GM23248 (cell line): ENCODE data around the gene SLC26A8. TPM values are rescaled to one million over a fixed set of nuclear protein-coding genes. Genes with fewer than 3 reads are reported as not detected.

Experiments
- DNase-seq: peaks from one replicate; pipeline ENCODE4 v3.0.0-alpha.2; 2015
- H2AFZ ChIP-seq: fragments of 200-600 bp; sonication (generic); 2 replicates; pipeline ENCODE4 v1.6.1; 2016; ENCODE audit warnings: antibody characterized with exemption
- H3F3A ChIP-seq: fragments of 200-600 bp; sonication (generic); 2 replicates; pipeline ENCODE4 v1.6.1; 2016; ENCODE audit warnings: mild to moderate bottlenecking, antibody characterized with exemption, mixed run types; ENCODE audit not compliant: insufficient read depth
- H3K27ac ChIP-seq: fragments of 200-600 bp; sonication (generic); 2 replicates; pipeline ENCODE4 v1.5.1; 2016; ENCODE audit warnings: mild to moderate bottlenecking
- H3K27me3 ChIP-seq: fragments of 200-600 bp; sonication (generic); replicated peaks from 2 replicates; pipeline ENCODE4 v1.6.1; 2016; ENCODE audit warnings: mild to moderate bottlenecking; ENCODE audit not compliant: insufficient read depth
- H3K36me3 ChIP-seq: fragments of 200-600 bp; sonication (generic); 2 replicates; pipeline ENCODE4 v1.6.1; 2016; ENCODE audit warnings: low read depth, mild to moderate bottlenecking
- H3K4me1 ChIP-seq: fragments of 200-600 bp; sonication (generic); 2 replicates; pipeline ENCODE4 v1.6.1; 2016; ENCODE audit warnings: mild to moderate bottlenecking; ENCODE audit not compliant: insufficient read depth
- H3K4me2 ChIP-seq: fragments of 200-600 bp; sonication (generic); one replicate; pipeline ENCODE4 v1.6.1; 2016; ENCODE audit warnings: mild to moderate bottlenecking; ENCODE audit not compliant: unreplicated experiment
- H3K4me3 ChIP-seq: fragments of 200-600 bp; sonication (generic); 2 replicates; pipeline ENCODE4 v1.5.1; 2016; ENCODE audit warnings: mild to moderate bottlenecking
- H3K79me2 ChIP-seq: fragments of 200-600 bp; sonication (generic); 2 replicates; pipeline ENCODE4 v1.6.1; 2016; ENCODE audit warnings: mild to moderate bottlenecking; ENCODE audit not compliant: insufficient read depth
- H3K9ac ChIP-seq: fragments of 200-600 bp; sonication (generic); 2 replicates; pipeline ENCODE4 v1.6.1; 2016; ENCODE audit warnings: mild to moderate bottlenecking
- H3K9me2 ChIP-seq: fragments of 200-600 bp; sonication (generic); 2 replicates; pipeline ENCODE4 v1.6.1; 2016; ENCODE audit warnings: mixed run types, mild to moderate bottlenecking, moderate library complexity; ENCODE audit not compliant: insufficient read depth
- H3K9me3 ChIP-seq: fragments of 200-600 bp; sonication (generic); one replicate; pipeline ENCODE4 v1.6.1; 2017; ENCODE audit warnings: low read depth
- H4K20me1 ChIP-seq: fragments of 200-600 bp; sonication (generic); 2 replicates; pipeline ENCODE4 v1.6.0; 2016; ENCODE audit not compliant: insufficient read depth
- EZH2 ChIP-seq: fragments of 200-600 bp; sonication (generic); IDR thresholded peaks from 2 replicates; pipeline ENCODE4 v1.6.1; 2018; ENCODE audit warnings: antibody characterized with exemption, mild to moderate bottlenecking; ENCODE audit not compliant: insufficient read depth, poor library complexity, severe bottlenecking
- EZH2phosphoT487 ChIP-seq: fragments of 200-600 bp; sonication (generic); IDR thresholded peaks from 2 replicates; pipeline ENCODE4 v1.6.1; 2018; ENCODE audit warnings: antibody characterized with exemption, moderate library complexity, mild to moderate bottlenecking, low read depth; ENCODE audit not compliant: insufficient read depth
- WGBS, 2 experiments: methylation state at CpG; one replicate each; pipeline ENCODE4 v1.1.6; 2015 to 2017; ENCODE audit warnings: low lambda C conversion rate in 2 of 2, low coverage in 1 of 2; ENCODE audit errors: missing lambda C conversion rate in 2 of 2; 5-methylcytosine and 5-hydroxymethylcytosine counted together
- in situ Hi-C: fragments of 300-500 bp; cut with MboI; formaldehyde crosslinking; loops from 2 replicates; pipeline ENCODE4 v1.15.0; 2020
- polyA plus RNA-seq: library from polyadenylated mRNA; unstranded; fragments of >200 nt; fragmentation: Nextera tagmentation; extraction: Ambion mirVana; gene quantifications from 2 replicates; pipeline ENCODE4 v1.2.1, GENCODE V29; 2016
- total RNA-seq: library from RNA; depleted of rRNA; stranded (reverse); fragments of >200 nt; shearing (Covaris generic); gene quantifications from 2 replicates; pipeline ENCODE4 v1.2.3, GENCODE V29; 2014

The SLC26A8 gene
- total and polyA plus RNA-seq, 2 experiments from 2014 or later = not detected

DNA sequence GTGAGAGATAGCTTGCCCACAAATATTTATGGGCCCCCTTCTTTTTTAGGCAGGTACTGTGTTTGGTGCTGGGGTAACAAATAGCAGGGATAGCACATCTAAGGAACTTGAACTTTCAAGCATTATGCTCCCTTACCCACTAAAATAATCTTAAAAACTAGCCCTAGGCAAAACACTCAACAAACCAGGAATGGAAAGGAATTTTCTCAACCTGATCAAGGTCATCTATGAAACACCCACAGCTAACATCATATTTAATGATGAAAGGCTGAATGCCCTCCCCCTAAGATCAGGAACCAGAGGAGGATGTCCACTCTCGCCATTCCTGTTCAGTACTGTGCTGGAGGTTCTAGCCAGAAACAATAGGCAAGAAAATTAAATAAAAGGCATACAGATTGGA lies 94.8 kb downstream of the SLC26A8 start:
- Histone ChIP-seq H4K20me1 (no peaks in the 10 kb centered on the region), H3K4me3 (no peak overlapping the region), H2AFZ (no peak overlapping the region), H3K9me3 (no peaks in the 10 kb centered on the region), H3K27ac (no peak overlapping the region), H3K79me2 (no peaks in the 10 kb centered on the region), H3K9me2 (no peaks in the 10 kb centered on the region), H3K27me3 (no peaks in the 10 kb centered on the region; the same call in 1 of the 2 replicates), H3F3A (no peaks in the 10 kb centered on the region), H3K9ac (no peak overlapping the region), H3K4me2 (no peak overlapping the region), H3K36me3 (no peaks in the 10 kb centered on the region), H3K4me1 (no peaks in the 10 kb centered on the region)
- DNase-seq = no peak
- no peak for TF ChIP-seq EZH2phosphoT487
- in situ Hi-C loops = no loop called here
- 97 to 100% methylated on average over 1 of the region's 1 CpG for WGBS, 2 experiments

DNA sequence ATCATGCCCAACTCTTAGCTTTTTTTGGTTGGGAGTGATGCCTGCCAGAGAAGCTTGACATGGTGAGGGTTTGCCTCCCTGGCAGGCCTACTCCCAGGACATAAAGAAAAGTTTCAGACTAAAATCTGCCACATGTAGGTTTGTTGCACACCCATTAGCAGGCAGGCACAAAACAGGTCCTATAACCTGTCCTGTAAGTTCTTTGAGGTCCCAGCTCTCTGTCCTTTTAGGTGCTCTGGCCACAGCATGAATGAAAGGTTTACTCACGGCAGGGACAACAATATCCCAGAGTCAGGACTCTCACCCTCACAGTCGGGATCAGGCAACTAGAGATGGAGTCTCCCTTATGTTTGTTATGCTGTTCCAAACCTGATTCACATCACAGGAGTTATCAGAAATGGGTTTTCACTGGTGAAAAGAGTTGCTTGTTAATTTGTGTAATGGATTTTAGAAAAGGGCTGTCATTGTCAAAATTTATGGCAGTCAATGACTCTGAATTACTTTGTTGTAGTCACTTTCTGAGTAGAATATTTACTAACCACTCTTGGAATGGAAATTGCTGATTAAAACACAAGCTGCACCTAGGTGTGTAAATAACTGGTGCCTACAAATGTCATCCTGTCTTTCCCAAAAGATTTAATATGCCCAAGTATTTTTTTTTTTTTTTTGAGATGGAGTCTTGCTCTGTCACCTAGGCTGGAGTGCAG lies 97.8 kb downstream of the SLC26A8 start:
- H3K27me3 ChIP-seq = no peaks in the 10 kb centered on the region
- no peaks in the 10 kb centered on the region for H3F3A ChIP-seq
- no peaks in the 10 kb centered on the region for H3K9me2 ChIP-seq
- 68 to 71% methylated on average over 2 of the region's 2 CpGs for WGBS, 2 experiments
- no peaks in the 10 kb centered on the region for H3K4me1 ChIP-seq
- no peaks in the 10 kb centered on the region for H3K36me3 ChIP-seq
- H3K27ac ChIP-seq = no peak overlapping the region
- H3K4me3 ChIP-seq = no peak overlapping the region
- no peaks in the 10 kb centered on the region for H3K9me3 ChIP-seq
- in situ Hi-C loops = no loop called here
- DNase-seq = no peak
- no peak overlapping the region for H3K4me2 ChIP-seq
- H3K79me2 ChIP-seq = no peaks in the 10 kb centered on the region
- H4K20me1 ChIP-seq = no peaks in the 10 kb centered on the region
- TF ChIP-seq EZH2phosphoT487 (no peak), EZH2 (no peak)
- H3K9ac ChIP-seq = no peak overlapping the region
- H2AFZ ChIP-seq = no peak overlapping the region

DNA sequence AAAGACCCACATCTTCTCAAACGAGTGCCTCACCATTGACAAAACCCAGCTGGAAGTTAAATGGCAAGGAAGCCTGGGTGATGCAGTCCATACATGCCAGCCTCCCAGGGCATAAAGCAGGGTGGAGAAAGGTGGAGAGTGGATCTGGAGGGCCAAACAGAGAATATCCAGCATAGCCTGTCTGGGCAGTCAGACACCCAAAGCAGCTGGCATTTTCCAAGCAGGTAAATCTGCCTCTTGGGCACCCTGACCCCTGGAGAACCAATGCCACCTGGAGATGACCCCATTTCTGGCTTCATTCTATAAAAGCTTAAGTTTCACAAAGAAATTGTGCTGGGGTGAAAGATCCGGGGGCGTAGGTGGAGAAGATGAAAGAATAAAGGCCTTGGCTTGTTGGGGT lies 98.5 kb downstream of the SLC26A8 start:
- in situ Hi-C loops = no loop called here
- Histone ChIP-seq H3K9ac (no peak overlapping the region), H3K9me3 (no peaks in the 10 kb centered on the region), H4K20me1 (no peaks in the 10 kb centered on the region), H3K9me2 (no peaks in the 10 kb centered on the region), H3K27me3 (no peaks in the 10 kb centered on the region), H3K27ac (no peak overlapping the region), H3K4me2 (no peak overlapping the region), H3K79me2 (peaks cover 6% of the 10 kb centered on the region; the same call in 1 of the 2 replicates), H3F3A (no peaks in the 10 kb centered on the region), H3K4me1 (no peaks in the 10 kb centered on the region), H3K36me3 (no peaks in the 10 kb centered on the region), H2AFZ (no peak overlapping the region), H3K4me3 (no peak overlapping the region)
- TF ChIP-seq EZH2phosphoT487 (no peak), EZH2 (no peak)
- no peak for DNase-seq
- 90 to 93% methylated on average over 3 of the region's 3 CpGs for WGBS, 2 experiments

DNA sequence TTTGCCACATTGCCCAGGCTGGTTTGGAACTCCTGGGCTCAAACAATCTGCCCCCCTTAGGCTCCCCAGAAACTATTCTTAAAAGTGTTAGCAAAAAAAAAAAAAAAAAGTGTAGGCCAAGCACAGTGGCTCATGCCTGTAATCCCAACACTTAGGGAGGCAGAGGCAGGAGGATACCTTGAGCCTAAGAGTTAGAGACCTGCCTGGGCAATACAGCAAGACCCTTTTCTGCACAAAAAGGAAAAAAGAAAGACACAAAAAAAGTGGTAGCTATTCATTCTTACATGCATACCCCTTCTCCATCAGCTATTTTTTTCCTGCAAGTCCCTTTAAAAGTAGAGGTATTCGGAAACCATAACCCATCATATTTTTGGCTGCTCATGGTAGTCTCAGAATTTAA lies 100.3 kb downstream of the SLC26A8 start:
- H3K9me3 ChIP-seq = no peaks in the 10 kb centered on the region
- H3K79me2 ChIP-seq = peaks cover 18% of the 10 kb centered on the region
- H3K4me2 ChIP-seq = no peak overlapping the region
- no peak for TF ChIP-seq EZH2
- H3K27ac ChIP-seq = no peak overlapping the region
- no peaks in the 10 kb centered on the region for H3K36me3 ChIP-seq
- no peak for DNase-seq
- WGBS, 2 experiments = 95 to 98% methylated on average over 1 of the region's 1 CpG
- no peak overlapping the region for H2AFZ ChIP-seq
- in situ Hi-C loops = no loop called here
- no peak overlapping the region for H3K9ac ChIP-seq
- H3K9me2 ChIP-seq = no peaks in the 10 kb centered on the region
- H3K4me1 ChIP-seq = peaks cover 4% of the 10 kb centered on the region; the same call in 1 of the 2 replicates
- H3K4me3 ChIP-seq = no peak overlapping the region
- H3K27me3 ChIP-seq = no peaks in the 10 kb centered on the region
- H3F3A ChIP-seq = no peaks in the 10 kb centered on the region
- no peaks in the 10 kb centered on the region for H4K20me1 ChIP-seq
